ENCODE measurements around the gene FRY.

FRY gene

GRCh38 chr13:32233062-32233461 lies 201.5 kb downstream of the FRY start:
- Mint-ChIP-seq H3K4me3 (no peak overlapping the region), H3K27me3 (ENCODE audit: low read depth, poor library complexity) (peaks cover 11% of the 10 kb centered on the region), H3K27ac (peak overlapping the region; percentile 72), H3K36me3 (ENCODE audit: low read depth) (no peaks in the 10 kb centered on the region), H3K4me1 (peaks cover 19% of the 10 kb centered on the region), H3K9me3 (peaks cover 4% of the 10 kb centered on the region)
- TF ChIP-seq CTCF (IDR thresholded peaks at IDR 0.05), result no peak
- no peak for DNase-seq

GRCh38 chr13:32234914-32235313 lies 203.3 kb downstream of the FRY start:
- no peak for DNase-seq
- Mint-ChIP-seq H3K9me3 (peaks cover 4% of the 10 kb centered on the region), H3K4me3 (no peak overlapping the region), H3K27me3 (ENCODE audit: low read depth, poor library complexity) (peaks cover 7% of the 10 kb centered on the region), H3K27ac (no peak overlapping the region), H3K4me1 (peaks cover 14% of the 10 kb centered on the region), H3K36me3 (ENCODE audit: low read depth) (no peaks in the 10 kb centered on the region)
- TF ChIP-seq CTCF (IDR thresholded peaks at IDR 0.05), result no peak

- no peaks in the 10 kb centered on the region for H3K36me3 Mint-ChIP-seq (ENCODE audit: low read depth)
- H3K4me3 Mint-ChIP-seq, result no peak overlapping the region
- TF ChIP-seq CTCF (IDR thresholded peaks at IDR 0.05), result no peak
- H3K4me1 Mint-ChIP-seq, result peaks cover 10% of the 10 kb centered on the region
- H3K27me3 Mint-ChIP-seq (ENCODE audit: low read depth, poor library complexity), result peaks cover 3% of the 10 kb centered on the region
- peaks cover 4% of the 10 kb centered on the region for H3K9me3 Mint-ChIP-seq
- no peak overlapping the region for H3K27ac Mint-ChIP-seq
- no peak for DNase-seq
Observed at GRCh38 chr13:32237681-32238080, 206.1 kb downstream of the FRY start.

- DNase-seq, result no peak
- Mint-ChIP-seq H3K36me3 (ENCODE audit: low read depth) (no peaks in the 10 kb centered on the region), H3K4me1 (peaks cover 6% of the 10 kb centered on the region), H3K4me3 (no peak overlapping the region), H3K27ac (no peak overlapping the region), H3K9me3 (no peaks in the 10 kb centered on the region), H3K27me3 (ENCODE audit: low read depth, poor library complexity) (no peaks in the 10 kb centered on the region)
- no peak for TF ChIP-seq CTCF (IDR thresholded peaks at IDR 0.05)
Observed at GRCh38 chr13:32243695-32244094, 212.1 kb downstream of the FRY start.

GRCh38 chr13:32245555-32245954 lies 214.0 kb downstream of the FRY start:
- H3K9me3 Mint-ChIP-seq, result no peaks in the 10 kb centered on the region
- H3K36me3 Mint-ChIP-seq (ENCODE audit: low read depth), result no peaks in the 10 kb centered on the region
- no peak for DNase-seq
- peaks cover 6% of the 10 kb centered on the region for H3K4me1 Mint-ChIP-seq
- H3K4me3 Mint-ChIP-seq, result no peak overlapping the region
- no peak for TF ChIP-seq CTCF (IDR thresholded peaks at IDR 0.05)
- H3K27ac Mint-ChIP-seq, result peak overlapping the region; percentile 49
- H3K27me3 Mint-ChIP-seq (ENCODE audit: low read depth, poor library complexity), result peaks cover 2% of the 10 kb centered on the region

- Mint-ChIP-seq H3K36me3 (ENCODE audit: low read depth) (no peaks in the 10 kb centered on the region), H3K4me3 (no peak overlapping the region), H3K9me3 (no peaks in the 10 kb centered on the region), H3K27me3 (ENCODE audit: low read depth, poor library complexity) (peaks cover 2% of the 10 kb centered on the region), H3K27ac (no peak overlapping the region), H3K4me1 (peaks cover 6% of the 10 kb centered on the region)
- peak; percentile 66 for TF ChIP-seq CTCF (IDR thresholded peaks at IDR 0.05)
- peak; percentile 62 for DNase-seq
Observed at GRCh38 chr13:32246468-32246867, 214.9 kb downstream of the FRY start.

Measured in nephron progenitor cell (in vitro differentiated cells).